ENCODE measurements around the gene ERAP2.
"Not testable (repeated sequence)": the region's sequence is repeated elsewhere in the genome, so short reads cannot be mapped to it uniquely, and the experiment has no call there.

The ERAP2 gene

GRCh38 chr5:96838201-96839070 lies 37.9 kb upstream of the ERAP2 start:
- no peak for DNase-seq (ENCODE audit: low read depth)
- H3K4me3 ChIP-seq (ENCODE audit: low read length) = no peak overlapping the region
- TF ChIP-seq CTCF (conservative IDR thresholded peaks at IDR 0.05; ENCODE audit: low read depth, low read length) = no peak

DNA sequence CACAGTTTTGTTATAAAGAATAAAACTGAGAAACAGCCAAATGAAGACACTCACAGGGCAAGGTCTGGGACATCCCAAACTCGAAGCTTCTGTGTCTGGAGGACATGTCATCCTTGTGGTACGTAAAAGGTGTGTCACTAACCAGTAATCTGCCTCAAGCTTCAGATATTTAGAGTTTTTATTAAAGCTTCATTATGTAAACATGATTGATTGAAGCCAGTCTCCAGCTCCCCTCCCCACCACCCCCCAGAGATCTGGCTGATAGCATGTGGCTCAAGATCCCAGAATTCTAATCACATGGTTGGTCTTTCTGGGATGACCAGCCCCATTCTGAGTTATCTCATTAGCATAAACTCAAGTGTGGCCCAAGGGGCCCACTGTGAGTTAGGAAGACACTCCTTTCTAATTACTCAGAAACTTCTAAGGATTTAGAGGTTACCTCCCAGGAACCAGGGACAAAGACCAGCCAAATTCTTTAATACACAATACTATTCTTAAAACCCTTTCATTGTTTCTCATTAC lies 37.2 kb upstream of the ERAP2 start:
- no peak for TF ChIP-seq CTCF (conservative IDR thresholded peaks at IDR 0.05; ENCODE audit: low read depth, low read length)
- DNase-seq (ENCODE audit: low read depth) = no peak
- H3K4me3 ChIP-seq (ENCODE audit: low read length) = no peak overlapping the region

GRCh38 chr5:96841931-96842330 lies 34.4 kb upstream of the ERAP2 start:
- not testable (repeated sequence) for DNase-seq (ENCODE audit: low read depth); H3K4me3 ChIP-seq (ENCODE audit: low read length)

DNA sequence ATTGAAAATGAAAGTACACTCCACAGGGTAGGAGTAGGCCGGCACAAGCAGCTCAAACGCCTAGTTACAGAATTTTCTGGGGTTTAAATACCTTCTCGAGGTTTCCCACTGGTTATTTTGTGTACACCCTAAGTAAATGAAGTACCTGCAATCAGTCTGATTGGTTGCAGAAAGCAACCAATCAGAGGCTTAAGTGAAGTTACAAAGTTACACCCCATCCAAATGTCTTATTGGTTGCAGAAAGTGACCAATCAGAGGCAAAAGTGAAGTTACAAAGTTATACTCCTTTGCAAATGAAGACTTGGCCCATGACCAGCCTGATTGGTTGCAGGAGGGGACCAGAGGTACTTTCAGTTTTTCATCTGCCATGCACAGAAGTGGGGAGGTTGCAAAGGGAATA lies 33.2 kb upstream of the ERAP2 start:
- no peak for TF ChIP-seq CTCF (conservative IDR thresholded peaks at IDR 0.05; ENCODE audit: low read depth, low read length)
- H3K4me3 ChIP-seq (ENCODE audit: low read length) = no peak overlapping the region
- no peak for DNase-seq (ENCODE audit: low read depth)

GRCh38 chr5:96844481-96844990 lies 31.8 kb upstream of the ERAP2 start:
- no peak for DNase-seq (ENCODE audit: low read depth)
- no peak overlapping the region for H3K4me3 ChIP-seq (ENCODE audit: low read length)
- TF ChIP-seq CTCF (conservative IDR thresholded peaks at IDR 0.05; ENCODE audit: low read depth, low read length) = no peak

GRCh38 chr5:96851312-96852062 lies 24.8 kb upstream of the ERAP2 start:
- no peak for DNase-seq (ENCODE audit: low read depth)
- H3K4me3 ChIP-seq (ENCODE audit: low read length) = no peak overlapping the region
- TF ChIP-seq CTCF (conservative IDR thresholded peaks at IDR 0.05; ENCODE audit: low read depth, low read length) = no peak

DNA sequence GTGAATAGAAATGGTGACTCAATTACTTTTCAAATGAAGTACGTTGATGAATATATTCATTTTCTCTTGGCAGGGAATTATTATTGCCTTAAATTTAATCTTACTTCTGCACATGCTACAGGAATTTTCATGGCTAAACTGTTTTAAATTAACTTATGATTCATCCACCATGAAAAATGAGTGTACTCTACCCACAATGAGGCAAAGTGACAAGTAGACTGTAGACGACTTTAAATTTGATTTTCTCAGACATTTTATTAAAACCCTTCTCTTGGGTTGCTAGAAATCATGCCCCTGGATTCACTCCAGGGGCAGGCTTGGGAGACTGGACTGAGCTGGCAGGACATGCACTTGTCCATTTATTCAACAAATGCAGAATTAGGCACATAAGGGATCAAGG lies 23.5 kb upstream of the ERAP2 start:
- no peak for TF ChIP-seq CTCF (conservative IDR thresholded peaks at IDR 0.05; ENCODE audit: low read depth, low read length)
- no peak overlapping the region for H3K4me3 ChIP-seq (ENCODE audit: low read length)
- DNase-seq (ENCODE audit: low read depth) = no peak
